Amniotic stem cell (primary cell): ENCODE results near the gene OR10H1.
"Not testable (repeated sequence)": the region's sequence is repeated elsewhere in the genome, so short reads cannot be mapped to it uniquely, and the experiment has no call there.

ENCODE experiments used
- DNase-seq: peaks from one replicate; lab custom pipeline; 2025; lab: John Stamatoyannopoulos, UW

The OR10H1 gene

GRCh38 chr19:15774159-15774558 is 41.3 kb downstream of the OR10H1 start:
- not testable (repeated sequence) for DNase-seq

GRCh38 chr19:15769586-15769985 is 45.9 kb downstream of the OR10H1 start:
- DNase-seq: no peak

DNA sequence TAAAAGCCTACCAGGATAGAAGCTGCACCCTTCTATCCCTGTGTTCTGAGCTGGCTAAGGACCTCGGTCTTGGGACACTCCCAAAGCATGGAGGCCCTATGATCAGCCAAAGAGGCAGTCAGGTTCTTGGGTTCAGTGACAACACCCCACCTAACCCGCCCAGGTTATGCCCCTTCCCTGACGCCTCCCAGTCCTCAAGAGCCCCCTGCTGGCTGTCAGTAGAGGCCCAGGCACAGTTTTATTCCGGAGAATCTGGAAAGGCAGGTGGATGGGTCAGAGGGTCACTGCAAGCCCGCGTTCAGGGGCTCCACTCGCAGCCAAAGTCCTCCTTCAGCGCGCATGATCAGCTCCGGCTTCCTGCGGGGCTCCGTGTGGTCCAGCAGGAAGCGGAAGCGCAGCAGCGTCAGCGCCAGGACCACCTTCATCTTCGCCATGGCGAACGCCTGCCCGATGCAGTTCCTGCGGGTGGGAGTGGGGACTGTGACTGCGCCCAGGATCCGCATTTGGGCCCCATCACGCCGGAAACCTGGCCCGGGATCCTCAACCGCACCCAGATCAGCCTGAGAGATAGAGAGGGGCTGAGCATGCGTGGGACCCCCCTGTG is 55.4 kb downstream of the OR10H1 start:
- no peak for DNase-seq

- DNase-seq: no peak
Measured at GRCh38 chr19:15758379-15758778, 57.1 kb downstream of the OR10H1 start.
